Esophagus muscularis mucosa (tissue), 4 donors: ENCODE data around the gene NINJ1. TPM values are rescaled to one million over a fixed set of nuclear protein-coding genes. Genes with fewer than 3 reads are reported as not detected.

Experiments
- DNase-seq: peaks from one replicate; pipeline ENCODE4 v3.0.0-alpha.2; 2017; ENCODE audit errors: extremely low spot score
- H3K27ac ChIP-seq, 4 donors: fragments of 200-600 bp; sonication (generic); replicated peaks in 1 of 4; 1 replicate in 3 of 4; 2 replicates in 1 of 4; pipeline ENCODE4 v1.5.1; 2016 to 2019; ENCODE audit warnings: mild to moderate bottlenecking in 1 of 4
- H3K27me3 ChIP-seq, 4 donors: fragments of 200-600 bp; sonication (generic); one replicate each; pipeline versions ENCODE4 v1.5.1 to v1.6.0; 2016 to 2019
- H3K36me3 ChIP-seq, 4 donors: fragments of 200-600 bp; sonication (generic); one replicate each; pipeline ENCODE4 v1.5.1; 2016 to 2019
- H3K4me1 ChIP-seq, 4 donors: fragments of 200-600 bp; sonication (generic); one replicate each; pipeline ENCODE4 v1.5.1; 2016 to 2019
- H3K4me3 ChIP-seq, 4 donors: fragments of 200-600 bp; sonication (generic); 1 replicate in 2 of 4; 2 replicates in 2 of 4; pipeline ENCODE4 v1.5.1; 2016 to 2019; ENCODE audit warnings: mild to moderate bottlenecking in 4 of 4, moderate library complexity in 1 of 4
- H3K9me3 ChIP-seq, 4 donors: fragments of 200-600 bp; sonication (generic); 1 replicate in 3 of 4; 2 replicates in 1 of 4; pipeline ENCODE4 v1.5.1; 2016 to 2019
- CTCF ChIP-seq, 3 experiments: fragments of 200-600 bp in 2 of 3; fragments of 450-650 bp in 1 of 3; sonication (generic) in 2 of 3; IDR thresholded peaks; one replicate each; pipeline ENCODE4 v1.5.1; 2017 to 2019; ENCODE audit warnings: antibody characterized with exemption in 3 of 3, mild to moderate bottlenecking in 2 of 3, moderate library complexity in 1 of 3
- EP300 ChIP-seq: sonication (generic); formaldehyde crosslinking; IDR thresholded peaks from one replicate; pipeline ENCODE4 v1.6.1; 2017; ENCODE audit warnings: antibody characterized with exemption
- POLR2A ChIP-seq: fragments of 450-650 bp; IDR thresholded peaks from one replicate; pipeline ENCODE4 v1.6.1; 2017; ENCODE audit warnings: antibody characterized with exemption, moderate library complexity, mild to moderate bottlenecking, low read depth
- POLR2AphosphoS5 ChIP-seq, 2 donors: sonication (generic); formaldehyde crosslinking; IDR thresholded peaks; one replicate each; pipeline ENCODE4 v1.6.1; 2017; ENCODE audit warnings: antibody characterized with exemption in 2 of 2
- WGBS: methylation state at CpG from one replicate; pipeline ENCODE4 v1.1.5; 2018; 5-methylcytosine and 5-hydroxymethylcytosine counted together
- intact Hi-C: fragments of 100-400 bp; cut with DNase I; formaldehyde crosslinking; loops from one replicate; pipeline ENCODE4 v1.15.1; 2023
- total RNA-seq, 4 donors: library from RNA; depleted of rRNA; stranded (reverse); fragments of >200 nt; gene quantifications; one replicate each; pipeline versions ENCODE4 v1.1.0 to v1.2.1, GENCODE V29; 2016

NINJ1 gene
- total RNA-seq, 4 donors from 2014 or later = 69.3 to 90.6 (median 72.7) TPM

- no peak for DNase-seq
- Histone ChIP-seq H3K36me3 (no peaks in the 10 kb centered on the region), H3K9me3 (no peaks in the 10 kb centered on the region), H3K4me3 (no peak overlapping the region), H3K27ac (no peak overlapping the region), H3K27me3 (no peaks in the 10 kb centered on the region), H3K4me1 (peaks cover 3 to 24% (median 20%) of the 10 kb centered on the region in 4 donors)
- TF ChIP-seq POLR2A = no peak
- no peak for TF ChIP-seq EP300
- TF ChIP-seq POLR2AphosphoS5 (IDR thresholded peaks at IDR 0.05) = no peak
- intact Hi-C loops = no loop called here
- WGBS = 90% methylated on average over 10 of the region's 12 CpGs
These were observed 57.8 kb downstream of the NINJ1 start for GRCh38 chr9:93076101-93076791.

DNA sequence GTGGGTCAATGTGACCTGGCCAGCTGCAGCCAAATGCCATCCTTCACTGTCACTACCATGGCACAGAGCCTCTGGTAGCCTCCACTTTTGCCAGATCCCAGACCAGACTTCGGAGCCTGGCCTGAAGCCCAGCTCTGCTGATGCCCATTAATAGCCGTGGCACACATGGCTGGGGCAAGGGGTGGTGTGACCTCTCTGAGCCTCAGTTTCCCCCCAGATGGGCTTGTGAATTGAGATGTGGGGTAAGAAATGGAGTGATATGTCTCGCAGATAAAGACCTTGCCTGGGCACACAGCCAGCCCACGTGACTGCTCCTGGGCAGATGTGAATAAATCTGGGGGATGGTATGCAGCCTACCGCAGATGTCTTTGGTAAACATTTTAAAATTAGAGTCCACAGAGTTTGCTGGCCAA lies 61.7 kb downstream of the NINJ1 start:
- intact Hi-C loops = no loop called here
- H3K4me3 ChIP-seq = no peak overlapping the region
- H3K27me3 ChIP-seq = no peaks in the 10 kb centered on the region
- no peaks in the 10 kb centered on the region for H3K36me3 ChIP-seq
- H3K27ac ChIP-seq = no peak overlapping the region
- TF ChIP-seq CTCF (IDR thresholded peaks at IDR 0.05) (no peak), POLR2AphosphoS5 (IDR thresholded peaks at IDR 0.05) (no peak), EP300 (no peak), POLR2A (no peak)
- WGBS = 16% methylated on average over 5 of the region's 5 CpGs
- no peaks in the 10 kb centered on the region for H3K9me3 ChIP-seq
- DNase-seq = no peak
- H3K4me1 ChIP-seq = peaks cover 3 to 26% (median 20%) of the 10 kb centered on the region in 4 donors

Other genes starting within 250 kb of the NINJ1 start
- 1 to 10 TPM; 4.3 to 5.1 (median 4.9) TPM for gene FGD3, start 186.7 kb downstream of the NINJ1 start, total RNA-seq
- 1 to 10 TPM in 3 of 4 donors, under 1 TPM in 1; 0.83 to 3.3 (median 1.4) TPM for gene SUSD3, start 75.5 kb downstream of the NINJ1 start, total RNA-seq
- 10 to 100 TPM; 54.0 to 83.6 (median 78.1) TPM for gene CARD19, start 38.0 kb downstream of the NINJ1 start, total RNA-seq
- 10 to 100 TPM; 18.6 to 89.9 (median 40.8) TPM for gene WNK2, start 49.9 kb upstream of the NINJ1 start, total RNA-seq